NB4 (cell line): Measurements from ENCODE around the gene CNEP1R1.

Experiments used
- POLR2A ChIP-seq: IDR thresholded peaks from 2 replicates; pipeline ENCODE4 v1.6.1; 2011; ENCODE audit warnings: mild to moderate bottlenecking; ENCODE audit not compliant: insufficient read length; ENCODE audit errors: extremely low read depth
- TF ChIP-seq, protein P1 (sequence below): IDR thresholded peaks from one replicate; pipeline ENCODE4 v1.5.1; 2012; ENCODE audit warnings: low read depth, low read length
- TF ChIP-seq, protein P2 (sequence below): IDR thresholded peaks from 2 replicates; pipeline ENCODE4 v1.6.1; 2011; ENCODE audit warnings: low read depth, low read length

DNA sequence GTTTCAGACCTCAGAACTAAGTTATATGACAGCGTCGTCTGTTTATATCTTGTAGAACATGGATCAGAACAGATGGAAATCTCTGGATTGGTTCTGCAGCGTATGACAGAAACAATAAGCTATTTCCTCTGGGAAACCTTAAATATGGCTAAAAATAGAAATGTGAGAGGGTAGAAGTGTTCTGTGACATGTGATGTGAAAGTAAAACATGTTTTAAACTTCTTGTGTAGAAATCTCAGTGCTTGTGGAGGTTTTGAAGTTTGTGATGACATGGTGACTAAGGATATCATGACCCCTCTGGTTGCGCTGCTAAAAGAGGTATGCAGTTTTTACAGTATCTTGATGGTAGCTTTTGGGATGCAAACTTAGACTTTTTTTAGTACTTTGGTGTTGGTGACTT lies 43.5 kb downstream of the CNEP1R1 start:
- TF ChIP-seq, protein P1, sequence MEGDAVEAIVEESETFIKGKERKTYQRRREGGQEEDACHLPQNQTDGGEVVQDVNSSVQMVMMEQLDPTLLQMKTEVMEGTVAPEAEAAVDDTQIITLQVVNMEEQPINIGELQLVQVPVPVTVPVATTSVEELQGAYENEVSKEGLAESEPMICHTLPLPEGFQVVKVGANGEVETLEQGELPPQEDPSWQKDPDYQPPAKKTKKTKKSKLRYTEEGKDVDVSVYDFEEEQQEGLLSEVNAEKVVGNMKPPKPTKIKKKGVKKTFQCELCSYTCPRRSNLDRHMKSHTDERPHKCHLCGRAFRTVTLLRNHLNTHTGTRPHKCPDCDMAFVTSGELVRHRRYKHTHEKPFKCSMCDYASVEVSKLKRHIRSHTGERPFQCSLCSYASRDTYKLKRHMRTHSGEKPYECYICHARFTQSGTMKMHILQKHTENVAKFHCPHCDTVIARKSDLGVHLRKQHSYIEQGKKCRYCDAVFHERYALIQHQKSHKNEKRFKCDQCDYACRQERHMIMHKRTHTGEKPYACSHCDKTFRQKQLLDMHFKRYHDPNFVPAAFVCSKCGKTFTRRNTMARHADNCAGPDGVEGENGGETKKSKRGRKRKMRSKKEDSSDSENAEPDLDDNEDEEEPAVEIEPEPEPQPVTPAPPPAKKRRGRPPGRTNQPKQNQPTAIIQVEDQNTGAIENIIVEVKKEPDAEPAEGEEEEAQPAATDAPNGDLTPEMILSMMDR = no peak
- TF ChIP-seq POLR2A = no peak
- TF ChIP-seq, protein P2, sequence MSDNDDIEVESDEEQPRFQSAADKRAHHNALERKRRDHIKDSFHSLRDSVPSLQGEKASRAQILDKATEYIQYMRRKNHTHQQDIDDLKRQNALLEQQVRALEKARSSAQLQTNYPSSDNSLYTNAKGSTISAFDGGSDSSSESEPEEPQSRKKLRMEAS = no peak
